Calu3 (cell line): Measurements from ENCODE around the gene IL17RD. TPM values are rescaled to one million over a fixed set of nuclear protein-coding genes. Genes with fewer than 3 reads are reported as not detected.

Experiments
- BruUV-seq: library from RNA; stranded (reverse); fragments of 400-500 nt; replicated peaks from 2 replicates; lab custom pipeline; 2021; lab: Mats Ljungman, UMichigan
- CTCF ChIA-PET: fragments of 300-600 bp; sonication (Branson Sonifier 250); formaldehyde crosslinking; loops from one replicate; lab custom pipeline; 2022; ENCODE audit warnings: antibody characterized with exemption; lab: Charles Lee
- DNase-seq: peaks from one replicate; pipeline ENCODE4 v3.0.0; 2022
- H3K27ac Mint-ChIP-seq: one replicate; pipeline ENCODE4 v1.8.0; 2022; ENCODE audit warnings: mixed read lengths; ENCODE audit not compliant: unreplicated experiment
- H3K27me3 Mint-ChIP-seq: one replicate; pipeline ENCODE4 v1.8.0; 2022; ENCODE audit warnings: mixed read lengths; ENCODE audit not compliant: unreplicated experiment
- H3K36me3 Mint-ChIP-seq: one replicate; pipeline ENCODE4 v1.8.0; 2022; ENCODE audit warnings: mild to moderate bottlenecking, moderate library complexity, mixed read lengths; ENCODE audit not compliant: insufficient read depth, unreplicated experiment
- H3K4me1 Mint-ChIP-seq: one replicate; pipeline ENCODE4 v1.8.0; 2022; ENCODE audit warnings: mild to moderate bottlenecking, low read depth, mixed read lengths; ENCODE audit not compliant: unreplicated experiment
- H3K4me3 Mint-ChIP-seq: one replicate; pipeline ENCODE4 v1.8.0; 2022; ENCODE audit warnings: mild to moderate bottlenecking, low read depth, moderate library complexity, mixed read lengths; ENCODE audit not compliant: unreplicated experiment
- H3K9me3 Mint-ChIP-seq: one replicate; pipeline ENCODE4 v1.8.0; 2022; ENCODE audit warnings: low read depth, mixed read lengths; ENCODE audit not compliant: unreplicated experiment
- intact Hi-C: fragments of 100-400 bp; cut with micrococcal nuclease; formaldehyde crosslinking; loops from one replicate; pipeline ENCODE4 v1.10.0; 2022; ENCODE audit not compliant: unreplicated experiment
- total RNA-seq: library from RNA; stranded (reverse); gene quantifications from 2 replicates; pipeline ENCODE4 v1.2.3, GENCODE V29; 2022
- TF ChIP-seq, protein P1 (sequence below): fragments of 200-600 bp; IDR thresholded peaks from one replicate; pipeline ENCODE4 v1.8.0; 2022; ENCODE audit warnings: antibody characterized with exemption; ENCODE audit not compliant: unreplicated experiment

Gene IL17RD
- total RNA-seq, 1 experiment from 2014 or later: 2.2 TPM

DNA sequence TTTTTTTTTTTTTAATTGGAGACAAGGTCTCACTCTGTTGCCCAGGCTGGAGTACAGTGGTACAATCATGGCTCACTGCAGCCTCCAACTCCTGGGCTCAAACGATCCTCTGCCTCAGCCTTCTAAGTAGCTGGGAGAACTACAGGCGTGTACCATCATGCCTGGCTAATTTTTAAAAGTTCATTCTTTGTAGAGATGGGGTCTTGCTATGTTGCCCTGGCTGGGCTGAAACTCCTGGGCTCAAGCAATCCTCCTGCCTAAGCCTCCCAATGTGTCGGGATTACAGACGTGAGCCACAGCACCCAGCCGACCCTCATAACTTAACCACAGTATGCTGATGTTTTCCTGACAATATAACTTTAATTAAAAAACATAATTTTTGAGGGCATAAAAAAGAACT is 24.3 kb downstream of the IL17RD start:
- Mint-ChIP-seq H3K36me3 (no peaks in the 10 kb centered on the region), H3K9me3 (no peaks in the 10 kb centered on the region), H3K27me3 (peaks cover 9% of the 10 kb centered on the region), H3K4me1 (no peaks in the 10 kb centered on the region), H3K4me3 (no peak overlapping the region), H3K27ac (no peak overlapping the region)
- TF ChIP-seq, protein P1, sequence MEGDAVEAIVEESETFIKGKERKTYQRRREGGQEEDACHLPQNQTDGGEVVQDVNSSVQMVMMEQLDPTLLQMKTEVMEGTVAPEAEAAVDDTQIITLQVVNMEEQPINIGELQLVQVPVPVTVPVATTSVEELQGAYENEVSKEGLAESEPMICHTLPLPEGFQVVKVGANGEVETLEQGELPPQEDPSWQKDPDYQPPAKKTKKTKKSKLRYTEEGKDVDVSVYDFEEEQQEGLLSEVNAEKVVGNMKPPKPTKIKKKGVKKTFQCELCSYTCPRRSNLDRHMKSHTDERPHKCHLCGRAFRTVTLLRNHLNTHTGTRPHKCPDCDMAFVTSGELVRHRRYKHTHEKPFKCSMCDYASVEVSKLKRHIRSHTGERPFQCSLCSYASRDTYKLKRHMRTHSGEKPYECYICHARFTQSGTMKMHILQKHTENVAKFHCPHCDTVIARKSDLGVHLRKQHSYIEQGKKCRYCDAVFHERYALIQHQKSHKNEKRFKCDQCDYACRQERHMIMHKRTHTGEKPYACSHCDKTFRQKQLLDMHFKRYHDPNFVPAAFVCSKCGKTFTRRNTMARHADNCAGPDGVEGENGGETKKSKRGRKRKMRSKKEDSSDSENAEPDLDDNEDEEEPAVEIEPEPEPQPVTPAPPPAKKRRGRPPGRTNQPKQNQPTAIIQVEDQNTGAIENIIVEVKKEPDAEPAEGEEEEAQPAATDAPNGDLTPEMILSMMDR: no peak
- no TSS peak for BruUV-seq
- DNase-seq: no peak
- intact Hi-C loops: no loop called here
- CTCF ChIA-PET: interaction anchor here (0.6 kb wide), 1 partner anchor 496 kb away, joined by 4 read pairs; no protein-coding TSS in a partner anchor

DNA sequence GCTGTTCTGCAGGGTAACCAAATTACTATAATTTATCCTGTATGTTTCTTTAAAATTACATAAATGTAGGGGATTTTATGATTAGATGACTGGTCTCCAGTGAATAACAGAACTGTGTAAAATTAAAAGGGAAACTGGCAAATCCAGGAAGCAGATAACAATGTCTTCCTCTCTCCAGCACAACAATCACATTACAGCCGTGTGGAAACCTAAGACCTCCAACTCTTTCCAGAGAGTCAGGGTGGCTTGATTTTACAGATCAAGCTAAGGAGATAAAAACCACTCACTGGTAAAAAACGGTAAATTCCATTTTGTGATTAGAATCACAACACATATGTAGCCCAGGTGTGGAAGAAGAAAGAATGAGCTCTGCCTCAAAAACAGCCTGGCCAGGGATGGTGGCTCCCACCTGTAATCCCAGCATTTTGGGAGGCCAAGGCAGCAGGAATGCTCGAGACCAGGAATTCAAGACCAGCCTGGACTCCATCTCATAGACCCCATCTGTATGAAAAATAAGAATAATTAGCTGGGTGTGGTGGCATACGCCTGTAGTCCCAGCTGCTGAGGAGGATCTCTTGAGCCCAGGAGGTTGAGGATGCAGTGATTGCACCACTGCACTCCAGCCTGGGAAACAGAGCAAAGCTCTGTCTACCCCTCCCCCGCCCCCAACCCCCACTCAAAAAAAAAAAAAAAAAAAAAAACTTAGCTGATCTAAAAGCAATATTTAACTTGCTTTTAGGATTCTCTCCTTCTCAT is 29.0 kb downstream of the IL17RD start:
- no peaks in the 10 kb centered on the region for H3K4me1 Mint-ChIP-seq
- no peaks in the 10 kb centered on the region for H3K9me3 Mint-ChIP-seq

DNA sequence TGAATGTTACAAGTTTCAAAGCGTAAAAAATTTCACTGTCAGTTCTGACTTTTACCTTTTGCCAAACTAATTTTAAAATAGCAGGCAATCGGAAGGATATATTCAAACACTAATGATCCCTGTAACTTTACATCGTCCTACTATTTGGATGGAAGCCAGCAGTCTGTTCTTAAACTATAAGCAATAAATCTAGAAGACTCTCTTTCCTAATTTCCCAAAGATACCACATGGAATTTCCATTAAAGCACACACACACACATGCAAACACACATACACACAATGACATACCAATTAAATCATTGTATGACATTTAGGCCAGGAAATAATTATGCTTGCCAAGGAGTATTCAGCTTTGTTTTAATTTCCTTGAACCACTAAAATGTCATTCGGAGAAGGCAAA is 32.0 kb downstream of the IL17RD start:
- Mint-ChIP-seq H3K9me3 (no peaks in the 10 kb centered on the region), H3K36me3 (no peaks in the 10 kb centered on the region), H3K27ac (no peak overlapping the region), H3K4me1 (no peaks in the 10 kb centered on the region), H3K4me3 (no peak overlapping the region), H3K27me3 (peaks cover 9% of the 10 kb centered on the region)
- TF ChIP-seq, protein P1: no peak
- CTCF ChIA-PET: no interaction called here
- no peak for DNase-seq
- no TSS peak for BruUV-seq
- intact Hi-C loops: no loop called here

More for the DNA sequence above, 29.0 kb downstream of the IL17RD start:
- no TSS peak for BruUV-seq
- Mint-ChIP-seq H3K27ac (no peak overlapping the region), H3K27me3 (peaks cover 9% of the 10 kb centered on the region), H3K36me3 (no peaks in the 10 kb centered on the region), H3K4me3 (no peak overlapping the region)
- TF ChIP-seq, protein P1: no peak
- DNase-seq: no peak
- CTCF ChIA-PET: interaction anchor here (0.6 to 0.9 kb wide), 4 partner anchors 10 to 240 kb away, joined by 3 to 6 read pairs (median 3); no protein-coding TSS in a partner anchor
- intact Hi-C loops: no loop called here

DNA sequence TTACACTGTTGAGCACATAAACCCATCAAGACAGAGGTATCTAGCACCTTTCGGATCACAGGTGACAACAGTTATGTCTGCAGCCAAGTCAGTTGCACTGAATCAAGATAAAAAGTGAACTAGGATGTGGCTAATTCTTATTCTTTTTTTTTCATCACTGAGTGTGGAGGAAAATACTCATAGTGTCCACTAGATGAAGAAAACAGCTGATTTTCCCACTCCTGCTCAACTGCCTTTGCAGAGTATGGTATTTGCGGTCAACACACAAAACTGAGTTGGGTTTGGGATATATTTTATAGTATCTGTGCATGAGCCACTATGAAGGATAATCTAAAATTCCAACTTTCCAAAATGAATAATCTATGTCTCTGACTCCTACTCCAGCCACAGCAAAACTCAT is 32.5 kb downstream of the IL17RD start:
- Mint-ChIP-seq H3K4me1 (no peaks in the 10 kb centered on the region), H3K9me3 (no peaks in the 10 kb centered on the region), H3K27me3 (peaks cover 9% of the 10 kb centered on the region), H3K27ac (no peak overlapping the region), H3K4me3 (no peak overlapping the region), H3K36me3 (no peaks in the 10 kb centered on the region)
- TF ChIP-seq, protein P1: no peak
- no TSS peak for BruUV-seq
- no peak for DNase-seq
- intact Hi-C loops: no loop called here
- CTCF ChIA-PET: no interaction called here
